Measurements from ENCODE around the gene CTLA4. TPM values are rescaled to one million over a fixed set of nuclear protein-coding genes. Genes with fewer than 3 reads are reported as not detected.

Gene CTLA4
- total RNA-seq, 1 donor from 2014 or later, result not detected

DNA sequence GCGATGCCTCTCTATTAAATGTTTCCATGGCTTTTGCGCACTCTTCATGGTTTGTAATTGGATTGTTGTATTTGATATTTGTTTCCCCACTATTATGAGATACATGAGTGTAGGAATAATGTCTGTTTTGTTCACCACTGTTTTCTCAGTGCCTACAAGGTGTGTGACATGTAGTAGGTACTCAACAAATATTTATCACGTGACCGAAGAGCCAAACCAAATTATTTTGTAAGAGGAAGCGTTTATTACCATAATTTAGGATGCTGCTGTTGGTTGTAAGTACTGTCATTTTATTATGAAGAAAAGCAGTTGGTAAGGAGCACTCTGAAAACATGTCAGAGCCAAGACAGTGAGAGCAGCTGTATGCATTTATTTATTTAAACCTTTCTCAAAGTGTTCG, 32.2 kb upstream of the CTLA4 start:
- no peak overlapping the region for H3K27ac Mint-ChIP-seq (ENCODE audit: unreplicated experiment)
- TF ChIP-seq, protein P1, sequence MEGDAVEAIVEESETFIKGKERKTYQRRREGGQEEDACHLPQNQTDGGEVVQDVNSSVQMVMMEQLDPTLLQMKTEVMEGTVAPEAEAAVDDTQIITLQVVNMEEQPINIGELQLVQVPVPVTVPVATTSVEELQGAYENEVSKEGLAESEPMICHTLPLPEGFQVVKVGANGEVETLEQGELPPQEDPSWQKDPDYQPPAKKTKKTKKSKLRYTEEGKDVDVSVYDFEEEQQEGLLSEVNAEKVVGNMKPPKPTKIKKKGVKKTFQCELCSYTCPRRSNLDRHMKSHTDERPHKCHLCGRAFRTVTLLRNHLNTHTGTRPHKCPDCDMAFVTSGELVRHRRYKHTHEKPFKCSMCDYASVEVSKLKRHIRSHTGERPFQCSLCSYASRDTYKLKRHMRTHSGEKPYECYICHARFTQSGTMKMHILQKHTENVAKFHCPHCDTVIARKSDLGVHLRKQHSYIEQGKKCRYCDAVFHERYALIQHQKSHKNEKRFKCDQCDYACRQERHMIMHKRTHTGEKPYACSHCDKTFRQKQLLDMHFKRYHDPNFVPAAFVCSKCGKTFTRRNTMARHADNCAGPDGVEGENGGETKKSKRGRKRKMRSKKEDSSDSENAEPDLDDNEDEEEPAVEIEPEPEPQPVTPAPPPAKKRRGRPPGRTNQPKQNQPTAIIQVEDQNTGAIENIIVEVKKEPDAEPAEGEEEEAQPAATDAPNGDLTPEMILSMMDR (IDR thresholded peaks at IDR 0.05), result no peak
- H3K4me3 Mint-ChIP-seq (ENCODE audit: unreplicated experiment), result no peak overlapping the region
- no peak for DNase-seq (ENCODE audit: low spot score)
- no peaks in the 10 kb centered on the region for H3K36me3 Mint-ChIP-seq (ENCODE audit: low read depth)
- H3K9me3 Mint-ChIP-seq (ENCODE audit: low read depth), result no peaks in the 10 kb centered on the region
- H3K4me1 Mint-ChIP-seq (ENCODE audit: low read depth), result no peaks in the 10 kb centered on the region
- peaks cover 8% of the 10 kb centered on the region for H3K27me3 Mint-ChIP-seq (ENCODE audit: low read depth)

GRCh38 chr2:203835892-203836800, 31.4 kb upstream of the CTLA4 start:
- no peak for DNase-seq (ENCODE audit: low spot score)
- no peak overlapping the region for H3K4me3 Mint-ChIP-seq (ENCODE audit: unreplicated experiment)
- no peaks in the 10 kb centered on the region for H3K36me3 Mint-ChIP-seq (ENCODE audit: low read depth)
- H3K9me3 Mint-ChIP-seq (ENCODE audit: low read depth), result no peaks in the 10 kb centered on the region
- H3K27me3 Mint-ChIP-seq (ENCODE audit: low read depth), result peaks cover 9% of the 10 kb centered on the region
- TF ChIP-seq, protein P1 (IDR thresholded peaks at IDR 0.05), result no peak
- H3K27ac Mint-ChIP-seq (ENCODE audit: unreplicated experiment), result no peak overlapping the region
- no peaks in the 10 kb centered on the region for H3K4me1 Mint-ChIP-seq (ENCODE audit: low read depth)

- no peak overlapping the region for H3K4me3 Mint-ChIP-seq (ENCODE audit: unreplicated experiment)
- no peak for DNase-seq (ENCODE audit: low spot score)
- no peaks in the 10 kb centered on the region for H3K9me3 Mint-ChIP-seq (ENCODE audit: low read depth)
- H3K27ac Mint-ChIP-seq (ENCODE audit: unreplicated experiment), result no peak overlapping the region
- TF ChIP-seq, protein P1 (IDR thresholded peaks at IDR 0.05), result no peak
- H3K36me3 Mint-ChIP-seq (ENCODE audit: low read depth), result no peaks in the 10 kb centered on the region
- peaks cover 12% of the 10 kb centered on the region for H3K4me1 Mint-ChIP-seq (ENCODE audit: low read depth)
- peaks cover 7% of the 10 kb centered on the region for H3K27me3 Mint-ChIP-seq (ENCODE audit: low read depth)
These were observed 26.8 kb upstream of the CTLA4 start for GRCh38 chr2:203840655-203841205.

DNA sequence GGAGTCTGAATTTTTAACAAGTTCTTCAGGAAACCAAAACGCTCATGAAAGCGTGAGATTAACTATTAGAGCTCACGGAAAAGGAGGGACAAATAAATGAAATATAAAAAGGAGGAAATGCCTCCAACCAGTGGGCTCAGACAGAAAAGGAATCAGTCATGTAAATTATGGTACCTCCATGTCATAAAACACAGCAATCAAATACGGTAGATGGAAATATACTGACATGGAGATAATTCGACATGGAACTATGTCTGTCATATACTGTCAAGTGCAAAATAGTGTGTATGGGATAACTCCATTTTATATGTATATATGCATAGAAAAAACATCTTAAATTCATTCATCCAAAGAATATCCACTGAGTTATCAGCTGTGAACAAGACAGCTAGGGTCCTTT, 25.9 kb upstream of the CTLA4 start:
- peaks cover 12% of the 10 kb centered on the region for H3K4me1 Mint-ChIP-seq (ENCODE audit: low read depth)

DNA sequence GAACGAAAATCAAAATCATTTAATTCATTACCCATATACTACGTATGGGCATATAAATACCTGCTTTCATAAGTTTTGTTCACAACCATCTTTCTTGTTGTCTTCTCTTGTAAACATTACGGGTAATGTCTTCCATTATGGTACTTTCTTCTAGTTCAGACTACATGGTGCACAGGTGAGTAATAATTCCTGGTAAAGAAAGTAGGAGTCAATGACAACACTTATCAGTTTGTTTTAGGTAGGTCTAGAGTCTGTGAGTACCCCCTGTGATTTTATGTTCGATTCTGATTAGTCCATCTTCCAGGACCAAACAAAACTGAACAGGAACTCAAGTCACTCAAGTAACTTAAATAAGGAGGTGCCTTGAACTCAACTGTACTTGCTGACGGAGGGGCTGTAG, 25.2 kb upstream of the CTLA4 start:
- DNase-seq (ENCODE audit: low spot score), result no peak
- Mint-ChIP-seq H3K27me3 (ENCODE audit: low read depth) (peaks cover 8% of the 10 kb centered on the region), H3K27ac (ENCODE audit: unreplicated experiment) (no peak overlapping the region), H3K36me3 (ENCODE audit: low read depth) (no peaks in the 10 kb centered on the region), H3K4me3 (ENCODE audit: unreplicated experiment) (no peak overlapping the region), H3K4me1 (ENCODE audit: low read depth) (peaks cover 12% of the 10 kb centered on the region), H3K9me3 (ENCODE audit: low read depth) (no peaks in the 10 kb centered on the region)
- TF ChIP-seq, protein P1 (IDR thresholded peaks at IDR 0.05), result no peak

More for the DNA sequence above, 25.9 kb upstream of the CTLA4 start:
- Mint-ChIP-seq H3K36me3 (ENCODE audit: low read depth) (no peaks in the 10 kb centered on the region), H3K9me3 (ENCODE audit: low read depth) (no peaks in the 10 kb centered on the region), H3K4me3 (ENCODE audit: unreplicated experiment) (no peak overlapping the region), H3K27ac (ENCODE audit: unreplicated experiment) (no peak overlapping the region), H3K27me3 (ENCODE audit: low read depth) (peaks cover 7% of the 10 kb centered on the region)
- DNase-seq (ENCODE audit: low spot score), result no peak
- TF ChIP-seq, protein P1 (IDR thresholded peaks at IDR 0.05), result no peak

Measured in chondrocyte (in vitro differentiated cells).